Right lobe of liver (tissue), 6 donors: ENCODE data around the gene PGBD5. TPM values are rescaled to one million over a fixed set of nuclear protein-coding genes. Genes with fewer than 3 reads are reported as not detected.

ENCODE experiments used
- ATAC-seq, 4 donors: fragments of 200-7000 bp; cut with Tn5 transposase; one replicate each; pipeline ENCODE4 v1.9.1; 2020; ENCODE audit warnings: mild to moderate bottlenecking in 4 of 4, moderate library complexity in 4 of 4
- DNase-seq, 3 donors: peaks; one replicate each; pipeline ENCODE4 v3.0.0-alpha.2; 2020
- H3K27ac ChIP-seq, 3 donors: fragments of 200-600 bp; one replicate each; pipeline ENCODE4 v1.8.0; 2022
- H3K27me3 ChIP-seq, 2 donors: fragments of 200-600 bp; one replicate each; pipeline ENCODE4 v1.8.0; 2022
- H3K36me3 ChIP-seq, 4 donors: fragments of 200-600 bp; sonication (generic) in 1 of 4; one replicate each; pipeline versions ENCODE4 v1.5.1 to v1.8.0; 2017 to 2022; ENCODE audit warnings: control low read depth in 1 of 4
- H3K4me1 ChIP-seq, 4 donors: fragments of 200-600 bp; sonication (generic) in 1 of 4; one replicate each; pipeline versions ENCODE4 v1.5.1 to v1.8.0; 2017 to 2022; ENCODE audit warnings: control low read depth in 1 of 4
- H3K4me3 ChIP-seq, 3 donors: fragments of 200-600 bp; one replicate each; pipeline ENCODE4 v1.8.0; 2022
- H3K9me3 ChIP-seq, 4 donors: fragments of 200-600 bp; sonication (generic) in 1 of 4; one replicate each; pipeline versions ENCODE4 v1.5.1 to v1.8.0; 2017 to 2022; ENCODE audit warnings: control low read depth in 1 of 4
- POLR2A ChIP-seq: fragments of 450-650 bp; IDR thresholded peaks from one replicate; pipeline ENCODE4 v1.6.1; 2017; ENCODE audit warnings: antibody characterized with exemption, mild to moderate bottlenecking
- WGBS: methylation state at CpG from one replicate; pipeline ENCODE4 v1.1.6; 2018; ENCODE audit warnings: low coverage, low lambda C conversion rate; ENCODE audit not compliant: insufficient coverage; ENCODE audit errors: missing lambda C conversion rate; 5-methylcytosine and 5-hydroxymethylcytosine counted together
- intact Hi-C, 2 donors: fragments of 100-400 bp; cut with DNase I; formaldehyde crosslinking; loops; one replicate each; pipeline versions ENCODE4 v1.11.2 to v1.14.1; 2022
- total RNA-seq, 6 experiments: library from RNA; depleted of rRNA in 2 of 6; stranded (reverse); fragments of >200 nt in 2 of 6; fragmentation: NEBNext Ultra II Directional in 3 of 6; extraction: Animal tissue kit (Norgen Biotek cat#: 25700) in 3 of 6; gene quantifications; one replicate each; pipeline versions ENCODE4 v1.1.0 to v1.2.4, GENCODE V29; 2016 to 2023
- TF ChIP-seq, protein P1 (sequence below), 4 donors: fragments of 200-600 bp in 3 of 4; fragments of 450-650 bp in 1 of 4; IDR thresholded peaks; one replicate each; pipeline versions ENCODE4 v1.5.1 to v1.8.0; 2016 to 2022; ENCODE audit warnings: antibody characterized with exemption in 4 of 4, mild to moderate bottlenecking in 2 of 4
- donor health status: DM: no; HTN: yes; CAD: no.
- donor health status: DM: no; HTN: no; CAD: no.
- donor health status: DM: no; HTN: no; CAD: no.
- donor health status: DM: no; HTN: yes; CAD: no.
- donor health status: DM: no; HTN: yes; CAD: no.

PGBD5 gene
- total RNA-seq, 6 experiments from 2014 or later: 0.80 to 6.4 (median 2.4) TPM

DNA sequence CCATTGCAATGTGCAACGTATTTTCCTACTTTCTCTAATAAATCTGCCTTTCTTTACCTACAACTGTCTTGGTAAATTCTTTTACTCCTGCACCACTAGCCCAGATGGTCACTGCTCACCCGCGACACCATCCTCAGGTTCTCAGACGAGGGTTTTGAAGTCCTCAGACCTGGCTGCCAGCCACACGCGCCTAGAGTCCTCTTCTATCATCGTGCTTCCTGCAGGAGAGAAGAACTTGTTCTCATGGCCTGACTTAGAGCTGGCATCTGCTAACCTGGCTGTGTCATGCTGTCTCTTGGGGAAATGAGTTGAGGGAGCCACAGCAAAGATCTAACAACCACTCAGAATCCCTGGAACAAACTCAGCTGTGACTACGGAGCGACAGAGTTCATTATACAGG is 30.3 kb upstream of the PGBD5 start:
- DNase-seq: no peak
- H3K4me1 ChIP-seq: no peaks in the 10 kb centered on the region
- no peaks in the 10 kb centered on the region for H3K27me3 ChIP-seq
- no peak overlapping the region for H3K27ac ChIP-seq
- H3K9me3 ChIP-seq: no peaks in the 10 kb centered on the region
- no peak for ATAC-seq
- no peaks in the 10 kb centered on the region for H3K36me3 ChIP-seq
- WGBS: 82% methylated on average over 8 of the region's 9 CpGs
- no peak overlapping the region for H3K4me3 ChIP-seq
- intact Hi-C loops: no loop called here
- no peak for TF ChIP-seq POLR2A
- TF ChIP-seq, protein P1, sequence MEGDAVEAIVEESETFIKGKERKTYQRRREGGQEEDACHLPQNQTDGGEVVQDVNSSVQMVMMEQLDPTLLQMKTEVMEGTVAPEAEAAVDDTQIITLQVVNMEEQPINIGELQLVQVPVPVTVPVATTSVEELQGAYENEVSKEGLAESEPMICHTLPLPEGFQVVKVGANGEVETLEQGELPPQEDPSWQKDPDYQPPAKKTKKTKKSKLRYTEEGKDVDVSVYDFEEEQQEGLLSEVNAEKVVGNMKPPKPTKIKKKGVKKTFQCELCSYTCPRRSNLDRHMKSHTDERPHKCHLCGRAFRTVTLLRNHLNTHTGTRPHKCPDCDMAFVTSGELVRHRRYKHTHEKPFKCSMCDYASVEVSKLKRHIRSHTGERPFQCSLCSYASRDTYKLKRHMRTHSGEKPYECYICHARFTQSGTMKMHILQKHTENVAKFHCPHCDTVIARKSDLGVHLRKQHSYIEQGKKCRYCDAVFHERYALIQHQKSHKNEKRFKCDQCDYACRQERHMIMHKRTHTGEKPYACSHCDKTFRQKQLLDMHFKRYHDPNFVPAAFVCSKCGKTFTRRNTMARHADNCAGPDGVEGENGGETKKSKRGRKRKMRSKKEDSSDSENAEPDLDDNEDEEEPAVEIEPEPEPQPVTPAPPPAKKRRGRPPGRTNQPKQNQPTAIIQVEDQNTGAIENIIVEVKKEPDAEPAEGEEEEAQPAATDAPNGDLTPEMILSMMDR (IDR thresholded peaks at IDR 0.05): no peak

DNA sequence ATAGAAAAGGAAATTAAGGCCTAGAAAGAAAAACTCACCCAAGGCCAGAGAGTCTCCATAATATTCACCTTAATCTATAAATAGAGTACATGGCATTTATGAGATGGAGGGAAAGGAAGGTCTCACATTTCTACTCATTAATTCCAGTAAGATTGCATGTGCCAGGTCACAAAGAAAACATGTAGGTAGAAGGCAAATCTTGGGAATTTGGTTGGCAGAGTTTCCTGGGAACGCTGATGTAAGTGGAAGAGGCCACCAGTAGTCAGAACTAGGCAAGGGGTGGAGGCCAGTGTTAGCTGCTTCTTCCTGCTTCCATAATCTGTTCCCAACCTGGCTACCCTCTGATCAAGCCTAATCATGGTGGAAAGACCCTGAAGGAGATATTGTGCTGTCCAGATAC is 29.2 kb upstream of the PGBD5 start:
- ATAC-seq (no peak), DNase-seq (no peak)
- Histone ChIP-seq H3K4me3 (no peak overlapping the region), H3K27ac (no peak overlapping the region), H3K27me3 (no peaks in the 10 kb centered on the region), H3K4me1 (no peaks in the 10 kb centered on the region), H3K36me3 (no peaks in the 10 kb centered on the region), H3K9me3 (no peaks in the 10 kb centered on the region)
- TF ChIP-seq, protein P1 (IDR thresholded peaks at IDR 0.05): no peak
- no peak for TF ChIP-seq POLR2A
- WGBS: no CpG with 5 or more reads among the region's 1 CpG
- intact Hi-C loops: no loop called here

DNA sequence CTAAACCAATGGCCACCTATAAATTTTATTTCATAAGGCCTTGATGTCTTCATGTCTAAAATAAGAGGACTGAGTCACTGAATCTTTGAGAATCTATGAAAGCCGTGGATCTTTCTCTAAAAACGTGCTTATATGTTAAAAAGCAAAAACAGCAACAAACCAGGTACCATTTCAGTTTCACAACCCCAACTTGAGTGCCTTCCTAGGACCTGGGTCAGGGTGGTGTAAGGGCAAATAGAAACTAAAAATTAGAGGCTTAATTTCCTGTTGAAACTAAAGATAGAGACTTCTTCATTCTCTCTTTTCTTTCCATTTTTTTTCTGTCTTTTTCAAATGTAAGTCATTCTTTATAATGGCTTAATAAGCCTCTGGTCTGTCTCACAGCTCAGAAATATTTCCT is 27.2 kb upstream of the PGBD5 start:
- Histone ChIP-seq H3K9me3 (no peaks in the 10 kb centered on the region), H3K36me3 (no peaks in the 10 kb centered on the region), H3K27ac (no peak overlapping the region), H3K4me1 (no peaks in the 10 kb centered on the region), H3K27me3 (no peaks in the 10 kb centered on the region), H3K4me3 (no peak overlapping the region)
- 29% methylated on average over 2 of the region's 2 CpGs for WGBS
- no peak for TF ChIP-seq POLR2A
- TF ChIP-seq, protein P1 (IDR thresholded peaks at IDR 0.05): no peak
- no peak for DNase-seq
- intact Hi-C loops: no loop called here
- ATAC-seq: no peak

DNA sequence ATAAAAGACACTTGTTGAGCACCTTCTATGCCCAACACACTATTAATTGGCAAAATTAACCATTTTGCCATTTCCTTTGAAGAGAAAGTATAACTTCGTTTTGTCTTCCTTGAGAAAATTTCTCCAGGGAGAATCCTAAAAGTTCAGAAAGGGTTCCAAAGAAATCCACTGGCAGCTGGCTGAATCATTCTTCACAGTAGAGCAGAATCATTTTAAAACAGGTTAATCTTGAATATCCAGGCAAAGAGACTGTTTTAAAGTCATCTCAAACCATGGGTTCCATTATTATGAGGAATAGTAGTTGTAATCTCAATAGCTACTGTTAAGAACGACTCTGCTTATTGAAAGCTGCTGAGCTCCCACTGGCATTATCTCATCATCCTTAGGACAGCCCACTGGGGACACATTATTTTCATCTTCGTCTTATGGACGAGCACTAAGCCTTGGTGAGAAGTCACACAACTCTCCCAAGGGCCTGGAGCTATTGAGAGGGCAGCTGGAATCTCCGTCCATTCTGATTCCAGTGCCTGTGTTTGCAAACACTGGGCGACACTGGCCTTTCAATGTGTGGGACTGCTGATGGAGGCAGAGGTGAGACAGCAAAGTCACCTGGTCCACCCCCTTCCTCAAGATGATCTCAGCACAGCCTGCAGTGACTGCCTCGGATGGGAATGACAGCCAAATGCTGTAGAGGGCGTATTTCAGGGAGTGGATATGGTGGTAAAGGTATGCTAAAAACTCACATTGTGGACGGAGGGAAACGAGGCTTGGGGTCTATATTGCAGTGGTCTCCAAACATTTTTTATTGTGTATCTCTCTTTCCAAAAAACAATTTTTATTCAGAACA is 15.3 kb upstream of the PGBD5 start:
- intact Hi-C loops: no loop called here
- 53% methylated on average over 7 of the region's 10 CpGs for WGBS
- Histone ChIP-seq H3K9me3 (no peaks in the 10 kb centered on the region), H3K27ac (no peak overlapping the region), H3K4me3 (no peak overlapping the region), H3K4me1 (no peaks in the 10 kb centered on the region), H3K27me3 (no peaks in the 10 kb centered on the region), H3K36me3 (no peaks in the 10 kb centered on the region)
- DNase-seq (no peak), ATAC-seq (no peak)
- TF ChIP-seq POLR2A: no peak
- TF ChIP-seq, protein P1 (IDR thresholded peaks at IDR 0.05): no peak
